ENCODE measurements around the gene LIPF.

GRCh38 chr10:88620441-88620840 is 43.8 kb upstream of the LIPF start:
- TF ChIP-seq, protein P1, sequence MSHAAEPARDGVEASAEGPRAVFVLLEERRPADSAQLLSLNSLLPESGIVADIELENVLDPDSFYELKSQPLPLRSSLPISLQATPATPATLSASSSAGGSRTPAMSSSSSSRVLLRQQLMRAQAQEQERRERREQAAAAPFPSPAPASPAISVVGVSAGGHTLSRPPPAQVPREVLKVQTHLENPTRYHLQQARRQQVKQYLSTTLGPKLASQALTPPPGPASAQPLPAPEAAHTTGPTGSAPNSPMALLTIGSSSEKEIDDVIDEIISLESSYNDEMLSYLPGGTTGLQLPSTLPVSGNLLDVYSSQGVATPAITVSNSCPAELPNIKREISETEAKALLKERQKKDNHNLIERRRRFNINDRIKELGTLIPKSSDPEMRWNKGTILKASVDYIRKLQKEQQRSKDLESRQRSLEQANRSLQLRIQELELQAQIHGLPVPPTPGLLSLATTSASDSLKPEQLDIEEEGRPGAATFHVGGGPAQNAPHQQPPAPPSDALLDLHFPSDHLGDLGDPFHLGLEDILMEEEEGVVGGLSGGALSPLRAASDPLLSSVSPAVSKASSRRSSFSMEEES (CRISPR knock-in tag; IDR thresholded peaks at IDR 0.05) = no peak
- TF ChIP-seq FOXJ3 (CRISPR knock-in tag; IDR thresholded peaks at IDR 0.05; ENCODE audit: borderline replicate concordance) (no peak), NPAS2 (CRISPR knock-in tag; IDR thresholded peaks at IDR 0.05; ENCODE audit: borderline replicate concordance) (no peak), NFYB (CRISPR knock-in tag; IDR thresholded peaks at IDR 0.05) (no peak), EP300 (IDR thresholded peaks at IDR 0.05; ENCODE audit: low read depth in 2 of 2, low read length in 2 of 2) (no peak), EP300 (CRISPR knock-in tag; IDR thresholded peaks at IDR 0.05; ENCODE audit: borderline replicate concordance) (no peak), YY1 (IDR thresholded peaks at IDR 0.05; ENCODE audit: insufficient read depth, insufficient replicate concordance, low read depth, low read length) (no peak), ZNF367 (CRISPR knock-in tag; IDR thresholded peaks at IDR 0.05; ENCODE audit: borderline replicate concordance) (no peak), HMG20B (CRISPR knock-in tag; conservative IDR thresholded peaks at IDR 0.05) (no peak), MZF1 (CRISPR knock-in tag; IDR thresholded peaks at IDR 0.05; ENCODE audit: borderline replicate concordance) (no peak)
- TF ChIP-seq, protein P2, sequence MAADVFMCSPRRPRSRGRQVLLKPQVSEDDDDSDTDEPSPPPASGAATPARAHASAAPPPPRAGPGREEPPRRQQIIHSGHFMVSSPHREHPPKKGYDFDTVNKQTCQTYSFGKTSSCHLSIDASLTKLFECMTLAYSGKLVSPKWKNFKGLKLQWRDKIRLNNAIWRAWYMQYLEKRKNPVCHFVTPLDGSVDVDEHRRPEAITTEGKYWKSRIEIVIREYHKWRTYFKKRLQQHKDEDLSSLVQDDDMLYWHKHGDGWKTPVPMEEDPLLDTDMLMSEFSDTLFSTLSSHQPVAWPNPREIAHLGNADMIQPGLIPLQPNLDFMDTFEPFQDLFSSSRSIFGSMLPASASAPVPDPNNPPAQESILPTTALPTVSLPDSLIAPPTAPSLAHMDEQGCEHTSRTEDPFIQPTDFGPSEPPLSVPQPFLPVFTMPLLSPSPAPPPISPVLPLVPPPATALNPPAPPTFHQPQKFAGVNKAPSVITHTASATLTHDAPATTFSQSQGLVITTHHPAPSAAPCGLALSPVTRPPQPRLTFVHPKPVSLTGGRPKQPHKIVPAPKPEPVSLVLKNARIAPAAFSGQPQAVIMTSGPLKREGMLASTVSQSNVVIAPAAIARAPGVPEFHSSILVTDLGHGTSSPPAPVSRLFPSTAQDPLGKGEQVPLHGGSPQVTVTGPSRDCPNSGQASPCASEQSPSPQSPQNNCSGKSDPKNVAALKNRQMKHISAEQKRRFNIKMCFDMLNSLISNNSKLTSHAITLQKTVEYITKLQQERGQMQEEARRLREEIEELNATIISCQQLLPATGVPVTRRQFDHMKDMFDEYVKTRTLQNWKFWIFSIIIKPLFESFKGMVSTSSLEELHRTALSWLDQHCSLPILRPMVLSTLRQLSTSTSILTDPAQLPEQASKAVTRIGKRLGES (CRISPR knock-in tag; IDR thresholded peaks at IDR 0.05; ENCODE audit: borderline replicate concordance) = no peak
- TF ChIP-seq, protein P3, sequence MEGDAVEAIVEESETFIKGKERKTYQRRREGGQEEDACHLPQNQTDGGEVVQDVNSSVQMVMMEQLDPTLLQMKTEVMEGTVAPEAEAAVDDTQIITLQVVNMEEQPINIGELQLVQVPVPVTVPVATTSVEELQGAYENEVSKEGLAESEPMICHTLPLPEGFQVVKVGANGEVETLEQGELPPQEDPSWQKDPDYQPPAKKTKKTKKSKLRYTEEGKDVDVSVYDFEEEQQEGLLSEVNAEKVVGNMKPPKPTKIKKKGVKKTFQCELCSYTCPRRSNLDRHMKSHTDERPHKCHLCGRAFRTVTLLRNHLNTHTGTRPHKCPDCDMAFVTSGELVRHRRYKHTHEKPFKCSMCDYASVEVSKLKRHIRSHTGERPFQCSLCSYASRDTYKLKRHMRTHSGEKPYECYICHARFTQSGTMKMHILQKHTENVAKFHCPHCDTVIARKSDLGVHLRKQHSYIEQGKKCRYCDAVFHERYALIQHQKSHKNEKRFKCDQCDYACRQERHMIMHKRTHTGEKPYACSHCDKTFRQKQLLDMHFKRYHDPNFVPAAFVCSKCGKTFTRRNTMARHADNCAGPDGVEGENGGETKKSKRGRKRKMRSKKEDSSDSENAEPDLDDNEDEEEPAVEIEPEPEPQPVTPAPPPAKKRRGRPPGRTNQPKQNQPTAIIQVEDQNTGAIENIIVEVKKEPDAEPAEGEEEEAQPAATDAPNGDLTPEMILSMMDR (CRISPR knock-in tag; IDR thresholded peaks at IDR 0.05) = no peak
- TF ChIP-seq, protein P4, sequence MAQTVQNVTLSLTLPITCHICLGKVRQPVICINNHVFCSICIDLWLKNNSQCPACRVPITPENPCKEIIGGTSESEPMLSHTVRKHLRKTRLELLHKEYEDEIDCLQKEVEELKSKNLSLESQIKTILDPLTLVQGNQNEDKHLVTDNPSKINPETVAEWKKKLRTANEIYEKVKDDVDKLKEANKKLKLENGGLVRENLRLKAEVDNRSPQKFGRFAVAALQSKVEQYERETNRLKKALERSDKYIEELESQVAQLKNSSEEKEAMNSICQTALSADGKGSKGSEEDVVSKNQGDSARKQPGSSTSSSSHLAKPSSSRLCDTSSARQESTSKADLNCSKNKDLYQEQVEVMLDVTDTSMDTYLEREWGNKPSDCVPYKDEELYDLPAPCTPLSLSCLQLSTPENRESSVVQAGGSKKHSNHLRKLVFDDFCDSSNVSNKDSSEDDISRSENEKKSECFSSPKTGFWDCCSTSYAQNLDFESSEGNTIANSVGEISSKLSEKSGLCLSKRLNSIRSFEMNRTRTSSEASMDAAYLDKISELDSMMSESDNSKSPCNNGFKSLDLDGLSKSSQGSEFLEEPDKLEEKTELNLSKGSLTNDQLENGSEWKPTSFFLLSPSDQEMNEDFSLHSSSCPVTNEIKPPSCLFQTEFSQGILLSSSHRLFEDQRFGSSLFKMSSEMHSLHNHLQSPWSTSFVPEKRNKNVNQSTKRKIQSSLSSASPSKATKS (CRISPR knock-in tag; IDR thresholded peaks at IDR 0.05) = no peak

Data from HepG2 (cell line).